PC-9 (cell line): ENCODE measurements around the gene GPX8. TPM values are rescaled to one million over a fixed set of nuclear protein-coding genes. Genes with fewer than 3 reads are reported as not detected.

Experiments used
- BruUV-seq: library from RNA; stranded (reverse); fragments of 400-500 nt; replicated peaks from 2 replicates; lab custom pipeline; 2021; lab: Mats Ljungman, UMichigan
- CTCF ChIA-PET: fragments of 300-600 bp; sonication (Branson Sonifier 250); formaldehyde crosslinking; loops from one replicate; lab custom pipeline; 2022; ENCODE audit warnings: antibody characterized with exemption; lab: Charles Lee
- POLR2A ChIA-PET: fragments of 300-600 bp; sonication (Branson Sonifier 250); formaldehyde crosslinking; loops from one replicate; lab custom pipeline; 2022; ENCODE audit warnings: antibody characterized with exemption; ENCODE audit not compliant: unreplicated experiment; lab: Charles Lee
- DNase-seq, 2 experiments: peaks; one replicate each; pipeline versions ENCODE4 v3.0.0 to v3.0.0-alpha.2; 2015 to 2022; ENCODE audit warnings: mixed read lengths in 1 of 2
- H2AFZ ChIP-seq: fragments of 200-600 bp; sonication (generic); 2 replicates; pipeline ENCODE4 v1.8.1; 2017; ENCODE audit warnings: antibody characterized with exemption
- H3F3A ChIP-seq: fragments of 200-600 bp; sonication (generic); 2 replicates; pipeline ENCODE4 v1.8.1; 2017; ENCODE audit warnings: antibody characterized with exemption, mild to moderate bottlenecking, low read depth; ENCODE audit not compliant: insufficient read depth
- H3K27ac ChIP-seq: fragments of 200-600 bp; sonication (generic); 2 replicates; pipeline ENCODE4 v1.6.1; 2016; ENCODE audit warnings: mixed run types
- H3K27me3 ChIP-seq: fragments of 200-600 bp; sonication (generic); 2 replicates; pipeline ENCODE4 v1.6.1; 2016; ENCODE audit warnings: low read depth, mixed run types; ENCODE audit not compliant: insufficient read depth
- H3K36me3 ChIP-seq: fragments of 200-600 bp; sonication (generic); 2 replicates; pipeline ENCODE4 v1.6.1; 2016; ENCODE audit warnings: low read depth, mixed run types
- H3K4me1 ChIP-seq: fragments of 200-600 bp; sonication (generic); replicated peaks from 2 replicates; pipeline ENCODE4 v1.6.1; 2016; ENCODE audit warnings: mixed run types; ENCODE audit not compliant: insufficient read depth
- H3K4me2 ChIP-seq: fragments of 200-600 bp; sonication (generic); 2 replicates; pipeline ENCODE4 v1.6.1; 2017; ENCODE audit warnings: mixed run types
- H3K4me3 ChIP-seq: fragments of 200-600 bp; sonication (generic); 2 replicates; pipeline ENCODE4 v1.6.1; 2016; ENCODE audit warnings: mixed run types
- H3K79me2 ChIP-seq: fragments of 200-600 bp; sonication (generic); 2 replicates; pipeline ENCODE4 v1.6.1; 2017; ENCODE audit warnings: low read depth, mixed run types
- H3K9me2 ChIP-seq: fragments of 200-600 bp; sonication (generic); 2 replicates; pipeline ENCODE4 v1.8.1; 2017; ENCODE audit warnings: mild to moderate bottlenecking; ENCODE audit not compliant: insufficient read depth
- H3K9me3 ChIP-seq: fragments of 200-600 bp; sonication (generic); 2 replicates; pipeline ENCODE4 v1.8.1; 2016; ENCODE audit warnings: low read depth; ENCODE audit not compliant: insufficient read depth
- H4K20me1 ChIP-seq: fragments of 200-600 bp; sonication (generic); 2 replicates; pipeline ENCODE4 v1.8.1; 2017; ENCODE audit not compliant: insufficient read depth
- CTCF ChIP-seq: fragments of 200-600 bp; sonication (generic); conservative IDR thresholded peaks from 2 replicates; pipeline ENCODE4 v1.6.1; 2017; ENCODE audit warnings: mixed run types, antibody characterized with exemption, mild to moderate bottlenecking, moderate library complexity
- EZH2 ChIP-seq: fragments of 200-600 bp; sonication (generic); IDR thresholded peaks from 2 replicates; pipeline ENCODE4 v1.8.0; 2017; ENCODE audit warnings: antibody characterized with exemption, low read depth
- intact Hi-C: fragments of 100-400 bp; cut with micrococcal nuclease; formaldehyde crosslinking; loops from one replicate; pipeline ENCODE4 v1.10.0; 2022; ENCODE audit not compliant: unreplicated experiment
- total RNA-seq: library from RNA; stranded (reverse); gene quantifications from 2 replicates; pipeline ENCODE4 v1.2.3, GENCODE V29; 2021

GPX8 gene
- total RNA-seq, 1 experiment from 2014 or later, result 40.2 TPM

- TF ChIP-seq CTCF (no peak), EZH2 (no peak)
- no peaks in the 10 kb centered on the region for H3K36me3 ChIP-seq
- peak overlapping the region; percentile 55; the same call in 1 of the 2 replicates for H3K4me3 ChIP-seq
- H3K27me3 ChIP-seq, result no peaks in the 10 kb centered on the region
- H3K79me2 ChIP-seq, result no peaks in the 10 kb centered on the region
- no peak overlapping the region for H3K27ac ChIP-seq
- ChIA-PET POLR2A (no interaction called here), CTCF (no interaction called here)
- peaks cover 4% of the 10 kb centered on the region; the same call in 1 of the 2 replicates for H3F3A ChIP-seq
- no peak for DNase-seq
- H3K4me2 ChIP-seq, result peak overlapping the region; percentile 90
- H4K20me1 ChIP-seq, result no peaks in the 10 kb centered on the region
- no peaks in the 10 kb centered on the region for H3K9me2 ChIP-seq
- intact Hi-C loops, result loop anchor here (10.0 kb wide), 1 partner anchor 228 kb away; no protein-coding TSS in a partner anchor
- no peaks in the 10 kb centered on the region for H3K9me3 ChIP-seq
- H3K4me1 ChIP-seq, result peaks cover 20% of the 10 kb centered on the region
- no peak overlapping the region for H2AFZ ChIP-seq
- no TSS peak for BruUV-seq
Observed at GRCh38 chr5:55177078-55177477, 17.1 kb downstream of the GPX8 start.

- H3K4me2 ChIP-seq, result no peak overlapping the region
- no peak overlapping the region for H3K4me3 ChIP-seq
- H3K9me3 ChIP-seq, result no peaks in the 10 kb centered on the region
- peaks cover 12% of the 10 kb centered on the region for H3K4me1 ChIP-seq
- TF ChIP-seq EZH2, result no peak
- no peak for TF ChIP-seq CTCF
- no peak overlapping the region for H2AFZ ChIP-seq
- H3K36me3 ChIP-seq, result no peaks in the 10 kb centered on the region
- H3K79me2 ChIP-seq, result no peaks in the 10 kb centered on the region
- no peak for DNase-seq
- ChIA-PET POLR2A (no interaction called here), CTCF (no interaction called here)
- BruUV-seq, result no TSS peak
- H3F3A ChIP-seq, result no peaks in the 10 kb centered on the region
- H4K20me1 ChIP-seq, result no peaks in the 10 kb centered on the region
- no peaks in the 10 kb centered on the region for H3K9me2 ChIP-seq
- H3K27me3 ChIP-seq, result no peaks in the 10 kb centered on the region
- H3K27ac ChIP-seq, result no peak overlapping the region
- intact Hi-C loops, result no loop called here
Observed at GRCh38 chr5:55180016-55180415, 20.0 kb downstream of the GPX8 start.

- Histone ChIP-seq H3K4me3 (no peak overlapping the region), H3K9me2 (no peaks in the 10 kb centered on the region), H3K27me3 (no peaks in the 10 kb centered on the region), H3K4me2 (0 out of 2 replicates have a peak overlapping the region, but pooled peaks have one; percentile 66), H2AFZ (no peak overlapping the region), H3K9me3 (no peaks in the 10 kb centered on the region), H3K4me1 (peaks cover 46% of the 10 kb centered on the region), H3K36me3 (no peaks in the 10 kb centered on the region), H4K20me1 (no peaks in the 10 kb centered on the region), H3K27ac (no peak overlapping the region), H3K79me2 (no peaks in the 10 kb centered on the region), H3F3A (peaks cover 13% of the 10 kb centered on the region; the same call in 1 of the 2 replicates)
- no TSS peak for BruUV-seq
- intact Hi-C loops, result no loop called here
- TF ChIP-seq EZH2 (no peak), CTCF (peak; percentile 68)
- CTCF ChIA-PET, result interaction anchor here (0.6 to 1.4 kb wide), 2 partner anchors 45 to 120 kb away, joined by 3 to 7 read pairs; partner anchors contain the start of gene DHX29
- DNase-seq, result peak in 1 of 2 experiments; percentile 54
- POLR2A ChIA-PET, result interaction anchor here (0.5 to 0.8 kb wide), 4 partner anchors 45 to 219 kb away, joined by 3 to 11 read pairs (median 4); no protein-coding TSS in a partner anchor
Observed at GRCh38 chr5:55187370-55187769, 27.4 kb downstream of the GPX8 start.
